Sigmoid colon (tissue), 7 donors: ENCODE data around the gene UBR1. TPM values are rescaled to one million over a fixed set of nuclear protein-coding genes. Genes with fewer than 3 reads are reported as not detected.
A peak's percentile ranks its signal among the peaks of the same experiment; 100 is the strongest.

Experiments used
- DNase-seq: peaks from one replicate; pipeline ENCODE4 v3.0.0-alpha.2; 2019
- H3K27ac ChIP-seq, 4 donors: fragments of 200-600 bp; sonication (generic); one replicate each; pipeline ENCODE4 v1.5.1; 2016 to 2019; ENCODE audit warnings: mild to moderate bottlenecking in 1 of 4
- H3K27me3 ChIP-seq, 3 donors: fragments of 200-600 bp; sonication (generic); one replicate each; pipeline ENCODE4 v1.5.1; 2019; ENCODE audit warnings: mild to moderate bottlenecking in 1 of 3
- H3K36me3 ChIP-seq, 4 donors: fragments of 200-600 bp; sonication (generic); one replicate each; pipeline ENCODE4 v1.5.1; 2016 to 2019
- H3K4me1 ChIP-seq, 4 donors: fragments of 200-600 bp; sonication (generic); one replicate each; pipeline ENCODE4 v1.5.1; 2017 to 2019
- H3K4me3 ChIP-seq, 4 donors: fragments of 200-600 bp; sonication (generic); one replicate each; pipeline ENCODE4 v1.5.1; 2017 to 2019; ENCODE audit warnings: mild to moderate bottlenecking in 2 of 4, moderate library complexity in 1 of 4
- H3K9me3 ChIP-seq, 4 donors: fragments of 200-600 bp in 3 of 4; sonication (generic) in 3 of 4; one replicate each; pipeline versions ENCODE4 v1.5.1 to v1.6.1; 2013 to 2019
- EP300 ChIP-seq, 4 donors: sonication (generic); formaldehyde crosslinking; IDR thresholded peaks; one replicate each; pipeline ENCODE4 v1.6.1; 2017; ENCODE audit warnings: antibody characterized with exemption in 4 of 4
- POLR2A ChIP-seq, 2 donors: fragments of 450-650 bp; IDR thresholded peaks; one replicate each; pipeline ENCODE4 v1.6.1; 2016; ENCODE audit warnings: antibody characterized with exemption in 2 of 2, mild to moderate bottlenecking in 2 of 2, moderate library complexity in 2 of 2
- POLR2AphosphoS5 ChIP-seq, 4 donors: sonication (generic); formaldehyde crosslinking; IDR thresholded peaks; one replicate each; pipeline ENCODE4 v1.6.1; 2017; ENCODE audit warnings: antibody characterized with exemption in 4 of 4
- WGBS, 2 donors: extraction: QIAGEN DNeasy Blood & Tissue Kit; methylation state at CpG; one replicate each; pipeline ENCODE4 v1.1.7; 2013; 5-methylcytosine and 5-hydroxymethylcytosine counted together
- intact Hi-C: fragments of 100-400 bp; cut with DNase I; formaldehyde crosslinking; loops from one replicate; pipeline ENCODE4 v1.15.1; 2023
- polyA plus RNA-seq, 3 donors: library from polyadenylated mRNA; stranded (reverse); fragments of 200-250 nt; gene quantifications; one replicate each; pipeline ENCODE4 v1.2.3, GENCODE V29; 2013
- total RNA-seq, 4 donors: library from RNA; depleted of rRNA; stranded (reverse); fragments of >200 nt; gene quantifications; one replicate each; pipeline ENCODE4 v1.1.0, GENCODE V29; 2016
- TF ChIP-seq, protein P1 (sequence below), 4 experiments: fragments of 450-650 bp in 3 of 4; fragments of 200-600 bp in 1 of 4; IDR thresholded peaks; one replicate each; pipeline ENCODE4 v1.5.1; 2016 to 2019; ENCODE audit warnings: antibody characterized with exemption in 4 of 4, mild to moderate bottlenecking in 3 of 4, moderate library complexity in 2 of 4
- donor health status: healthy with polysubstance abuse.
- donor health status: Bipolar disorder and iron deficiency.
- donor health status: healthy.

The UBR1 gene
- total and polyA plus RNA-seq, 7 donors = 2.4 to 44.7 (median 35.3) TPM

DNA sequence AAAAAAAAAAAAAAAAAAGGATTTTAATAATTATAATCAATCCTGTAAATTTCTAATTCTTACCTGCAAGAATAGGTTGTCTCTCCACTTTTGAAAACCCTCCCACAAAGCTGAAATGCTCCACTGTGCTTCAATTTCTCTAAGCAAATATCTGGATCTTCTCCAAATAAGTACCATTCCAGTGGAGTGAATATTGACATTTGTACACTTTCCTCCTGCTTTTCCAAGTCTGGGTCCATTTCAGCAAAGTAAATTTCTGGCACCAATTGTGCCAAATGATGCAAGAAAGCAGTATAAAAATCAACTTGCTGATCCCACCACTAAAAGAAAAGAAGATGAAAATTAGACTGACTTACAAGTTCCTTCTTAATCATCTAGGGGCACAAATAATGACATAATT is 19.9 kb downstream of the UBR1 start:
- Histone ChIP-seq H3K27me3 (no peaks in the 10 kb centered on the region), H3K9me3 (no peaks in the 10 kb centered on the region), H3K4me3 (no peak overlapping the region), H3K27ac (peak overlapping the region; percentile 25 to 59 (median 52)), H3K4me1 (peaks cover 0 to 20% (median 15%) of the 10 kb centered on the region in 4 donors), H3K36me3 (peaks cover 0 to 46% (median 12%) of the 10 kb centered on the region in 4 donors)
- DNase-seq = no peak
- no peak for TF ChIP-seq POLR2AphosphoS5 (IDR thresholded peaks at IDR 0.05)
- no peak for TF ChIP-seq EP300 (IDR thresholded peaks at IDR 0.05)
- TF ChIP-seq POLR2A (IDR thresholded peaks at IDR 0.05) = no peak
- TF ChIP-seq, protein P1, sequence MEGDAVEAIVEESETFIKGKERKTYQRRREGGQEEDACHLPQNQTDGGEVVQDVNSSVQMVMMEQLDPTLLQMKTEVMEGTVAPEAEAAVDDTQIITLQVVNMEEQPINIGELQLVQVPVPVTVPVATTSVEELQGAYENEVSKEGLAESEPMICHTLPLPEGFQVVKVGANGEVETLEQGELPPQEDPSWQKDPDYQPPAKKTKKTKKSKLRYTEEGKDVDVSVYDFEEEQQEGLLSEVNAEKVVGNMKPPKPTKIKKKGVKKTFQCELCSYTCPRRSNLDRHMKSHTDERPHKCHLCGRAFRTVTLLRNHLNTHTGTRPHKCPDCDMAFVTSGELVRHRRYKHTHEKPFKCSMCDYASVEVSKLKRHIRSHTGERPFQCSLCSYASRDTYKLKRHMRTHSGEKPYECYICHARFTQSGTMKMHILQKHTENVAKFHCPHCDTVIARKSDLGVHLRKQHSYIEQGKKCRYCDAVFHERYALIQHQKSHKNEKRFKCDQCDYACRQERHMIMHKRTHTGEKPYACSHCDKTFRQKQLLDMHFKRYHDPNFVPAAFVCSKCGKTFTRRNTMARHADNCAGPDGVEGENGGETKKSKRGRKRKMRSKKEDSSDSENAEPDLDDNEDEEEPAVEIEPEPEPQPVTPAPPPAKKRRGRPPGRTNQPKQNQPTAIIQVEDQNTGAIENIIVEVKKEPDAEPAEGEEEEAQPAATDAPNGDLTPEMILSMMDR (IDR thresholded peaks at IDR 0.05) = no peak
- intact Hi-C loops = loop anchor here (5.0 kb wide), 1 partner anchor 51 kb away; no protein-coding TSS in a partner anchor

DNA sequence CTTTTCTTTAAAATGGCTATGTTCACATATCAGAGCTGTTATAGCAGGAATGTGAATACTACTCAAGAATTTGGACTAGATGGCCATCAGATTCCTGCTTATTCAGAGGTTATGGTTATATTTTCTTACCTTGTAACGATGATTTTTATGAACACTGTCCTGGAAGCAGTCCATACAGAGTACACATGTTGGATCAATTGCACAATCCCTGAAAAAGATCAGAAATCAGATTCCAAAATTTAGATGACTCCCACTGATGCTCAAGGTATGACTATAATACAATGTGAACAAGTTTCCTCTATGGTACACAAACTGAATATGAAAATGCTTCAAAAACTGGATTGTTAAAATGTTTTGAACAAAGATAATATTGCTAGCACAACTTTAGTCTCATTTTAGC is 23.3 kb downstream of the UBR1 start:
- DNase-seq = no peak
- H3K36me3 ChIP-seq = peaks cover 0 to 58% (median 12%) of the 10 kb centered on the region in 4 donors
- TF ChIP-seq POLR2AphosphoS5 (IDR thresholded peaks at IDR 0.05) (no peak), EP300 (IDR thresholded peaks at IDR 0.05) (no peak), POLR2A (IDR thresholded peaks at IDR 0.05) (no peak)
- TF ChIP-seq, protein P1 (IDR thresholded peaks at IDR 0.05) = no peak
- H3K27ac ChIP-seq = no peak overlapping the region
- WGBS, 2 donors = 83 to 92% methylated on average over 1 of the region's 1 CpG
- intact Hi-C loops = no loop called here
- no peaks in the 10 kb centered on the region for H3K27me3 ChIP-seq
- no peaks in the 10 kb centered on the region for H3K9me3 ChIP-seq
- H3K4me3 ChIP-seq = no peak overlapping the region
- peaks cover 0 to 20% (median 15%) of the 10 kb centered on the region in 4 donors for H3K4me1 ChIP-seq

DNA sequence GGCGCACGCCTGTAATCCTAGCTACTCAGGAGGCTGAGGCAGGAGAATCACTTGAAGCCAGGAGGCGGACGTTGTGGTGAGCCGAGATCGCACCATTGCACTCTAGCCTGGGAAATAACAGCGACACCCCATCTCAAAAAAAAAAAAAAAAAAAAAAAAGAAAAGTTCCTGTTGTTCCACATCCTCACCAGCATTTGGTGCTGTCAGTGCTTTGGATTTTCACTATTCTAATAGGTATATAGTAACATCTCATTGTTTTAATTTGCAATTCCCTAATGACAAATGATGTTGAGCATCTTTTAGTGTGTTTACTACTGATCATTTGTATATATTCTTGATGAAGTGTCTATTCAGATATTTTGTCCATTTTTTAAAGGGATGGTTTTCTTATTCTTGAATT is 24.6 kb downstream of the UBR1 start:
- no peaks in the 10 kb centered on the region for H3K9me3 ChIP-seq
- H3K4me3 ChIP-seq = no peak overlapping the region
- intact Hi-C loops = no loop called here
- peaks cover 0 to 14% (median 9%) of the 10 kb centered on the region in 4 donors for H3K4me1 ChIP-seq
- no peak for DNase-seq
- H3K27ac ChIP-seq = no peak overlapping the region
- 98% methylated on average over 7 of the region's 7 CpGs for WGBS, 2 donors
- TF ChIP-seq, protein P1 (IDR thresholded peaks at IDR 0.05) = no peak
- TF ChIP-seq EP300 (IDR thresholded peaks at IDR 0.05) (no peak), POLR2A (IDR thresholded peaks at IDR 0.05) (no peak), POLR2AphosphoS5 (IDR thresholded peaks at IDR 0.05) (no peak)
- H3K36me3 ChIP-seq = peaks cover 0 to 58% (median 12%) of the 10 kb centered on the region in 4 donors
- H3K27me3 ChIP-seq = no peaks in the 10 kb centered on the region

DNA sequence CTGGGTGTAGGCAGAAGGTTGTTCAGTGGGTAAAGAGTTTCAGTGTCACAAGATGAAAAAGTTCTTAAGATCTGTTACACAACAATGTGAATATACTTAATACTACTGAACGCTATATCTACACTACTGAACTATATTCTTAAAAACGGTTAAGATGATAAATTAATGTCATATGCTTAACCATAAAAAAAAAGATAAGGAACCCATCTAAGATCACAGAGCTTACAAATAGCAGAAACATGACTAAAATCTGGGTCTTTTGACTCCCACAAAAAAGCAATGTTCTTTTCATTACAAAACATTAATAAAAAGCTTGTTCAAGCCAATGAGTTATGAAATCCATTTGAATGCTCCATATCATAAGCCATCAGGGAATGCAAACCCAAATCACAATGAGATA is 34.4 kb downstream of the UBR1 start:
- no peaks in the 10 kb centered on the region for H3K9me3 ChIP-seq
- H3K4me1 ChIP-seq = no peaks in the 10 kb centered on the region
- no peaks in the 10 kb centered on the region for H3K27me3 ChIP-seq
- no peak for DNase-seq
- intact Hi-C loops = no loop called here
- WGBS, 2 donors = 93 to 95% methylated on average over 2 of the region's 2 CpGs
- no peak overlapping the region for H3K27ac ChIP-seq
- H3K4me3 ChIP-seq = no peak overlapping the region
- no peak for TF ChIP-seq EP300 (IDR thresholded peaks at IDR 0.05)
- TF ChIP-seq, protein P1 (IDR thresholded peaks at IDR 0.05) = no peak
- H3K36me3 ChIP-seq = peaks cover 0 to 86% (median 20%) of the 10 kb centered on the region in 4 donors

DNA sequence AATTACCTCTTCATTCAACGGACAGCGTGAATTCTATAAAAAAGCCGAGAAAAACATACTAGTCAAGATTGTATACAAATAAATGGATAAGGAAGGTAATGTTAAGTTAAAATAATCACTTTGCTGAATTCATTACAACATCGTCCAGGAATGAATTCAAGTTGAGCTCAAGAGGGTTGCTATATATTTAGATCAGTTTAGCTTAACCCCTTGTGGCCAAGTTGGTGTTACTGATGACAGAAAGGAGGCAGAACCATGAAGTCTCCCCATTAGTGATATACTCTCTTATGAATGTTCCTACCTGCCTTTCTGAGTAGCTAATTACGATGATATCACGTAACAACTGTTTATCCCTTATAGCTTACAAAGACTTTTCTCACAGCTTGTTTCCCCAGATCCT is 34.9 kb downstream of the UBR1 start:
- Histone ChIP-seq H3K27ac (no peak overlapping the region), H3K4me3 (no peak overlapping the region), H3K9me3 (no peaks in the 10 kb centered on the region), H3K27me3 (no peaks in the 10 kb centered on the region), H3K4me1 (no peaks in the 10 kb centered on the region), H3K36me3 (peaks cover 0 to 92% (median 20%) of the 10 kb centered on the region in 4 donors)
- no peak for TF ChIP-seq EP300 (IDR thresholded peaks at IDR 0.05)
- TF ChIP-seq, protein P1 (IDR thresholded peaks at IDR 0.05) = no peak
- no peak for TF ChIP-seq POLR2AphosphoS5 (IDR thresholded peaks at IDR 0.05)
- TF ChIP-seq POLR2A (IDR thresholded peaks at IDR 0.05) = no peak
- intact Hi-C loops = no loop called here
- DNase-seq = no peak
- WGBS, 2 donors = 95% methylated on average over 6 of the region's 6 CpGs
